Astrocyte (in vitro differentiated cells and primary cell): ENCODE data around the gene CLMN.

Experiments used
- CTCF ChIP-seq: IDR thresholded peaks from 2 replicates; pipeline ENCODE4 v1.5.1; 2011; ENCODE audit warnings: low read depth, mild to moderate bottlenecking, inconsistent platforms, low read length, moderate library complexity; ENCODE audit not compliant: insufficient read depth
- EZH2 ChIP-seq: IDR thresholded peaks from 2 replicates; pipeline ENCODE4 v1.6.1; 2012; ENCODE audit warnings: mild to moderate bottlenecking, low read length, inconsistent platforms; ENCODE audit not compliant: insufficient read depth

DNA sequence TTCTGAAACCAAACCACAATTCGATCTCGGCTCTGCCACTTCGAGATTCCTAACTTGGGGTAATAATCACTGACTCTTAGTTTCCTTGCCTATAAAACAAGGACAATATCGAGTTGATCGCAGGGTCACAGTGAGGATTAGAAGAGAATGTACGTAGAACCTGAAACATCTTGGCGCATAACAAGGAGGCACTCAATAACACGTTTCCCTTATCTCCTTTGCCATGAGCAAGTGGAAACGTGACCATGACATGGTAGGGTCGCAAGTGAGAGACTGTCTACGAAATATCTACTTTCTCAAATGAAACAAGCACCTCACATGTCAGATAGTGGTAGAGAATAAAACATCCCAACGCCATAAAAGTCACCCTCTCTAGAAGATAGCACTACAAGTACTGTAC, 164.7 kb downstream of the CLMN start:
- TF ChIP-seq CTCF, result no peak
- TF ChIP-seq EZH2, result no peak
